ENCODE data around the gene AKAP8.
"Not testable (repeated sequence)": the region's sequence is repeated elsewhere in the genome, so short reads cannot be mapped to it uniquely, and the experiment has no call there.

DNA sequence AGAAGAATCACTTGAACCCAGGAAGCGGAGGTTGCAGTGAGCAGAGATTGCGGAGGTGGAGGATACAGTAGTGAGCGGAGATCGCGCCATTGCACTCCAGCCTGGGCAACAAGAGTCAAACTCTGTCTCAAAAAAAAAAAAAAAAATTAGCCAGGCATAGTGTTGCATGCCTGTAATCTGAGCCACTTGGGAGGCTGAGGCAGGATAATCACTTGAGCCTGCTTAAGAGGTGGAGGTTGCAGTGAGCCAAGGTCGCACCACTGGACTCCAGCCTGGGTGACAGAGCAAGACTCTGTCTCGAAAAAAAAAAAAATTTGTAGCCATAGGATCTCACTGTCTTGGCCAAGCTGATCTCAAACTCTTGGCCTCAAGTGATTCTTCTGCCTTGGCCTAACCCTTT is 43.6 kb downstream of the AKAP8 start:
- TF ChIP-seq EZH2 (IDR thresholded peaks at IDR 0.05; ENCODE audit: insufficient read depth, poor library complexity, severe bottlenecking); EZH2phosphoT487 (IDR thresholded peaks at IDR 0.05; ENCODE audit: insufficient read depth, low read depth): not testable (repeated sequence)
